ENCODE data around the gene FRMD4A. TPM values are rescaled to one million over a fixed set of nuclear protein-coding genes. Genes with fewer than 3 reads are reported as not detected.
"Not testable (repeated sequence)": the region's sequence is repeated elsewhere in the genome, so short reads cannot be mapped to it uniquely, and the experiment has no call there.

The FRMD4A gene
- total and polyA plus RNA-seq, 11 donors: 12.2 to 58.1 (median 28.1) TPM

GRCh38 chr10:14208231-14208630 lies 122.5 kb downstream of the FRMD4A start:
- ATAC-seq: no peak

GRCh38 chr10:14205233-14205632 lies 125.5 kb downstream of the FRMD4A start:
- Histone ChIP-seq H3K36me3 (no peaks in the 10 kb centered on the region), H3K9me3 (no peaks in the 10 kb centered on the region), H3K4me1 (no peaks in the 10 kb centered on the region), H3K27ac (no peak overlapping the region), H3K4me3 (no peak overlapping the region), H3K27me3 (peaks cover 0 to 28% (median 3%) of the 10 kb centered on the region in 9 donors)
- WGBS, 4 donors: 80 to 95% (median 93%) methylated on average over 4 of the region's 4 CpGs
- no peak for ATAC-seq
- no peak for DNase-seq
- intact Hi-C loops (cut with DNase I): no loop called here
- TF ChIP-seq, protein P1, sequence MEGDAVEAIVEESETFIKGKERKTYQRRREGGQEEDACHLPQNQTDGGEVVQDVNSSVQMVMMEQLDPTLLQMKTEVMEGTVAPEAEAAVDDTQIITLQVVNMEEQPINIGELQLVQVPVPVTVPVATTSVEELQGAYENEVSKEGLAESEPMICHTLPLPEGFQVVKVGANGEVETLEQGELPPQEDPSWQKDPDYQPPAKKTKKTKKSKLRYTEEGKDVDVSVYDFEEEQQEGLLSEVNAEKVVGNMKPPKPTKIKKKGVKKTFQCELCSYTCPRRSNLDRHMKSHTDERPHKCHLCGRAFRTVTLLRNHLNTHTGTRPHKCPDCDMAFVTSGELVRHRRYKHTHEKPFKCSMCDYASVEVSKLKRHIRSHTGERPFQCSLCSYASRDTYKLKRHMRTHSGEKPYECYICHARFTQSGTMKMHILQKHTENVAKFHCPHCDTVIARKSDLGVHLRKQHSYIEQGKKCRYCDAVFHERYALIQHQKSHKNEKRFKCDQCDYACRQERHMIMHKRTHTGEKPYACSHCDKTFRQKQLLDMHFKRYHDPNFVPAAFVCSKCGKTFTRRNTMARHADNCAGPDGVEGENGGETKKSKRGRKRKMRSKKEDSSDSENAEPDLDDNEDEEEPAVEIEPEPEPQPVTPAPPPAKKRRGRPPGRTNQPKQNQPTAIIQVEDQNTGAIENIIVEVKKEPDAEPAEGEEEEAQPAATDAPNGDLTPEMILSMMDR (IDR thresholded peaks at IDR 0.05): no peak
- TF ChIP-seq POLR2A (IDR thresholded peaks at IDR 0.05): no peak

More at GRCh38 chr10:14208231-14208630, 122.5 kb downstream of the FRMD4A start:
- DNase-seq: no peak
- H3K9me3 ChIP-seq: no peaks in the 10 kb centered on the region
- TF ChIP-seq POLR2A (IDR thresholded peaks at IDR 0.05): no peak
- TF ChIP-seq, protein P1 (IDR thresholded peaks at IDR 0.05): no peak
- H3K4me3 ChIP-seq: no peak overlapping the region
- peaks cover 0 to 6% (median 0%) of the 10 kb centered on the region in 9 donors for H3K27me3 ChIP-seq
- no peaks in the 10 kb centered on the region for H3K4me1 ChIP-seq
- H3K27ac ChIP-seq: no peak overlapping the region
- intact Hi-C loops (cut with DNase I): no loop called here
- WGBS, 4 donors: 77 to 86% (median 82%) methylated on average over 5 of the region's 5 CpGs
- H3K36me3 ChIP-seq: no peaks in the 10 kb centered on the region

GRCh38 chr10:14200698-14201544 lies 129.8 kb downstream of the FRMD4A start:
- WGBS, 4 donors: 51 to 55% (median 53%) methylated on average over 16 of the region's 16 CpGs
- ATAC-seq (no peak), DNase-seq (no peak)
- H3K27me3 ChIP-seq: peaks cover 0 to 68% (median 3%) of the 10 kb centered on the region in 9 donors
- H3K9me3 ChIP-seq: no peaks in the 10 kb centered on the region
- H3K4me3 ChIP-seq: no peak overlapping the region
- intact Hi-C loops (cut with DNase I): loop anchor here in 1 of 10 donors (2.0 kb wide), 1 partner anchor 278 kb away; no protein-coding TSS in a partner anchor
- no peak for TF ChIP-seq POLR2A (IDR thresholded peaks at IDR 0.05)
- TF ChIP-seq, protein P1 (IDR thresholded peaks at IDR 0.05): peak in 4 of 12 donors; percentile 11 to 27 (median 18)
- no peak overlapping the region for H3K27ac ChIP-seq
- no peaks in the 10 kb centered on the region for H3K36me3 ChIP-seq
- no peaks in the 10 kb centered on the region for H3K4me1 ChIP-seq

DNA sequence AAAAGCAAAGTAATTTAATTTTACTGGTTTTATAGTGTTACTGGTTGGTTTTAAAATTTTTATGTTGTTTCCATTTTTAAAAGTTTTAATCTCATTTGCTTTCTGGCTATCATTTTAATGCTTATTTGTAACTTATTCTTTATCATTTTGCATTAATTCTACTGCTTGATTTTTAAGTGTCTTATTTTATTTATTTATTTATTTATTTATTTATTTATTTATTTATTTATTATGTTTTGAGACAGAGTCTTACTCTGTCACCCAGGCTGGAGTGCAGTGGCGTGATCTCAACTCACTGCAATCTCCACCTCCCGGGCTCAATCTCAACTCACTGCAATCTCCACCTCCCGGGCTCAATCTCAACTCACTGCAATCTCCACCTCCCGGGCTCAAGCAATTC lies 131.6 kb downstream of the FRMD4A start:
- not testable (repeated sequence) for DNase-seq, H3K27ac ChIP-seq, H3K36me3 ChIP-seq, H3K4me3 ChIP-seq, H3K9me3 ChIP-seq, H3K4me1 ChIP-seq, ATAC-seq
- WGBS, 4 donors: 90 to 92% (median 90%) methylated on average over 4 of the region's 4 CpGs
- peaks cover 0 to 69% (median 3%) of the 10 kb centered on the region in 9 donors for H3K27me3 ChIP-seq
- intact Hi-C loops (cut with DNase I): loop anchor here in 3 of 10 donors (5.0 to 10.0 kb wide), 2 partner anchors 126 to 278 kb away; no protein-coding TSS in a partner anchor

Data from heart left ventricle (tissue), 16 donors.